SK-N-SH treated with all-trans-retinoic acid at 6 μM for 48 hours (cell line): ENCODE results near the gene PDZD2.

Experiments
- ATAC-seq: fragments of 200-7000 bp; cut with Tn5 transposase; 3 replicates; pipeline ENCODE4 v1.9.1; 2020; ENCODE audit warnings: mild to moderate bottlenecking, moderate library complexity
- ARNTL ChIP-seq: fragments of 450-650 bp; formaldehyde crosslinking; IDR thresholded peaks from 2 replicates; pipeline ENCODE4 v1.5.0; 2020; ENCODE audit warnings: low read depth, mild to moderate bottlenecking, moderate library complexity, borderline replicate concordance
- BACH2 ChIP-seq: fragments of 250-450 bp; sonication (Bioruptor Pico); IDR thresholded peaks from 2 replicates; pipeline ENCODE4 v1.9.0; 2021; ENCODE audit warnings: mild to moderate bottlenecking, borderline replicate concordance
- CREB5 ChIP-seq: fragments of 250-450 bp; sonication (Bioruptor Pico); IDR thresholded peaks from 2 replicates; pipeline ENCODE4 v1.5.1; 2020; ENCODE audit warnings: low read depth, mild to moderate bottlenecking, moderate library complexity
- CSDC2 ChIP-seq: fragments of 250-450 bp; sonication (Bioruptor Pico); IDR thresholded peaks from 2 replicates; pipeline ENCODE4 v1.5.0; 2020; ENCODE audit warnings: mild to moderate bottlenecking, moderate library complexity
- CSRNP3 ChIP-seq: fragments of 250-450 bp; sonication (Bioruptor Pico); IDR thresholded peaks from 2 replicates; pipeline ENCODE4 v1.5.1; 2021; ENCODE audit warnings: mild to moderate bottlenecking, moderate library complexity
- ESRRG ChIP-seq: fragments of 250-450 bp; sonication (Bioruptor Pico); IDR thresholded peaks from 2 replicates; pipeline ENCODE4 v1.6.1; 2021; ENCODE audit warnings: mild to moderate bottlenecking
- GLIS3 ChIP-seq: fragments of 250-450 bp; sonication (Bioruptor Pico); IDR thresholded peaks from 2 replicates; pipeline ENCODE4 v1.5.0; 2020; ENCODE audit warnings: mild to moderate bottlenecking, moderate library complexity
- ISL1 ChIP-seq: fragments of 250-450 bp; sonication (Bioruptor Pico); IDR thresholded peaks from 2 replicates; pipeline ENCODE4 v2.1.2; 2022; ENCODE audit warnings: mild to moderate bottlenecking, moderate library complexity
- OSR1 ChIP-seq: fragments of 250-450 bp; sonication (Bioruptor Pico); IDR thresholded peaks from 2 replicates; pipeline ENCODE4 v1.8.0; 2022; ENCODE audit warnings: moderate library complexity, mild to moderate bottlenecking, inconsistent platforms
- PATZ1 ChIP-seq: fragments of 250-450 bp; sonication (Bioruptor Pico); IDR thresholded peaks from 2 replicates; pipeline ENCODE4 v1.8.0; 2020; ENCODE audit warnings: mild to moderate bottlenecking, moderate library complexity, borderline replicate concordance
- POU6F1 ChIP-seq: fragments of 250-450 bp; sonication (Bioruptor Pico); IDR thresholded peaks from 2 replicates; pipeline ENCODE4 v1.8.0; 2021; ENCODE audit warnings: low read depth, mild to moderate bottlenecking, moderate library complexity, borderline replicate concordance
- PPARA ChIP-seq: fragments of 250-450 bp; sonication (Bioruptor Pico); IDR thresholded peaks from 2 replicates; pipeline ENCODE4 v1.5.0; 2020; ENCODE audit warnings: mild to moderate bottlenecking, borderline replicate concordance
- RARB ChIP-seq: fragments of 250-450 bp; sonication (Bioruptor Pico); IDR thresholded peaks from 2 replicates; pipeline ENCODE4 v1.8.0; 2021; ENCODE audit warnings: mild to moderate bottlenecking, moderate library complexity
- SNAI2 ChIP-seq: fragments of 250-450 bp; sonication (Bioruptor Pico); IDR thresholded peaks from 2 replicates; pipeline ENCODE4 v1.5.0; 2020; ENCODE audit warnings: mild to moderate bottlenecking, moderate library complexity
- TCF4 ChIP-seq: fragments of 250-450 bp; sonication (Bioruptor Pico); IDR thresholded peaks from 2 replicates; pipeline ENCODE4 v1.8.0; 2021; ENCODE audit warnings: mild to moderate bottlenecking, moderate library complexity, borderline replicate concordance
- TOX ChIP-seq: fragments of 250-450 bp; sonication (Bioruptor Pico); IDR thresholded peaks from 2 replicates; pipeline ENCODE4 v1.8.0; 2021; ENCODE audit warnings: mild to moderate bottlenecking, moderate library complexity, borderline replicate concordance
- TSHZ2 ChIP-seq: fragments of 250-450 bp; sonication (Bioruptor Pico); IDR thresholded peaks from 2 replicates; pipeline ENCODE4 v1.5.0; 2020; ENCODE audit warnings: mild to moderate bottlenecking, moderate library complexity
- ZC3H10 ChIP-seq: fragments of 250-450 bp; sonication (Bioruptor Pico); IDR thresholded peaks from 2 replicates; pipeline ENCODE4 v1.5.1; 2021; ENCODE audit warnings: mild to moderate bottlenecking, moderate library complexity
- ZFP3 ChIP-seq: fragments of 250-450 bp; sonication (Bioruptor Pico); IDR thresholded peaks from 2 replicates; pipeline ENCODE4 v1.5.0; 2020; ENCODE audit warnings: mild to moderate bottlenecking, moderate library complexity
- ZNF565 ChIP-seq: fragments of 450-650 bp; formaldehyde crosslinking; conservative IDR thresholded peaks from 2 replicates; pipeline ENCODE4 v1.5.0; 2020; ENCODE audit warnings: low read depth, mild to moderate bottlenecking, moderate library complexity
- ZNF70 ChIP-seq: fragments of 450-650 bp; formaldehyde crosslinking; IDR thresholded peaks from 2 replicates; pipeline ENCODE4 v1.5.0; 2020; ENCODE audit warnings: mild to moderate bottlenecking, moderate library complexity
- ZNF8 ChIP-seq: fragments of 450-650 bp; formaldehyde crosslinking; IDR thresholded peaks from 2 replicates; pipeline ENCODE4 v1.5.0; 2020; ENCODE audit warnings: mild to moderate bottlenecking, moderate library complexity

PDZD2 gene

GRCh38 chr5:31655491-31655890, 16.6 kb downstream of the PDZD2 start (continued):
- TF ChIP-seq PATZ1 (no peak), ZFP3 (CRISPR knock-in tag) (no peak)

- TF ChIP-seq CSRNP3 (no peak), ZNF70 (CRISPR knock-in tag) (no peak), OSR1 (CRISPR knock-in tag) (no peak), GLIS3 (no peak), ZNF8 (no peak), CREB5 (CRISPR knock-in tag) (no peak), ZFP3 (CRISPR knock-in tag) (no peak)
- no peak for ATAC-seq
Observed at GRCh38 chr5:31656806-31657205, 17.9 kb downstream of the PDZD2 start.

GRCh38 chr5:31657315-31657979, 18.5 kb downstream of the PDZD2 start:
- ATAC-seq, result no peak
- TF ChIP-seq ZNF565 (CRISPR knock-in tag) (no peak), TCF4 (CRISPR knock-in tag) (no peak), ZC3H10 (CRISPR knock-in tag) (no peak), GLIS3 (no peak), RARB (no peak), BACH2 (CRISPR knock-in tag) (no peak), ZNF8 (no peak), OSR1 (CRISPR knock-in tag) (no peak), PATZ1 (no peak), ZFP3 (CRISPR knock-in tag) (no peak), ARNTL (CRISPR knock-in tag) (no peak), TOX (CRISPR knock-in tag) (no peak), ZNF70 (CRISPR knock-in tag) (no peak), SNAI2 (CRISPR knock-in tag) (no peak), ESRRG (no peak), CSRNP3 (no peak), PPARA (CRISPR knock-in tag) (no peak)

- TF ChIP-seq GLIS3, result no peak
- TF ChIP-seq ZFP3 (CRISPR knock-in tag), result no peak
- TF ChIP-seq TOX (CRISPR knock-in tag), result no peak
- TF ChIP-seq ZNF8, result no peak
- ATAC-seq, result no peak
Observed at GRCh38 chr5:31661257-31661656, 22.3 kb downstream of the PDZD2 start.

DNA sequence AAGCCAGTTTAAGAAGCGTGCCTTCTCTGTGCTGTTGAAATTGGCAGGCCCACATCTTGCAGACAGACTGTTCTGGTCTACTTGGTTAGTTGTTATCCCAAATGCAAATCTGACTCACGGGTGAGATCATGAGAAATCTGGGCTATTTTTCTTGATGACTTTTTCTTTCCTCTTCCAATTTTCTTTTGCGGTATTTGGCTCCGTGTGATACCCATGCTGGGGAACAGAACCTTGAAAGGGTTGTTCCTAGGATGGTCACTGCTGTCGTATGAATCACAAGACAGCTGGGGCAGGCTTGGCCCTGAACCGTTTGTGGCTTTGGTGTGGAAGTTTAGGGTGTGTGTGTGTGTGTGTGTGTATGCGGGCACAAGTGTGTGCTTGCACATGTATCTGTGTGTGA, 24.6 kb downstream of the PDZD2 start:
- no peak for ATAC-seq
- no peak for TF ChIP-seq PPARA (CRISPR knock-in tag)
- no peak for TF ChIP-seq RARB
- TF ChIP-seq GLIS3, result no peak
- no peak for TF ChIP-seq CSDC2 (CRISPR knock-in tag)
- TF ChIP-seq ZNF8, result no peak
- no peak for TF ChIP-seq ZC3H10 (CRISPR knock-in tag)
- no peak for TF ChIP-seq TOX (CRISPR knock-in tag)
- TF ChIP-seq POU6F1, result no peak
- no peak for TF ChIP-seq TSHZ2
- TF ChIP-seq OSR1 (CRISPR knock-in tag), result no peak
- no peak for TF ChIP-seq ISL1
- no peak for TF ChIP-seq ESRRG
